Body of pancreas (tissue), 4 donors: ENCODE results near the gene CDH7.

ENCODE experiments used
- CTCF ChIP-seq, 7 experiments: fragments of 450-650 bp in 4 of 7; fragments of 200-600 bp in 3 of 7; sonication (generic) in 3 of 7; IDR thresholded peaks; one replicate each; pipeline ENCODE4 v1.5.1; 2016 to 2019; ENCODE audit warnings: antibody characterized with exemption in 7 of 7
- POLR2A ChIP-seq, 3 donors: fragments of 450-650 bp; IDR thresholded peaks; one replicate each; pipeline ENCODE4 v1.6.1; 2016; ENCODE audit warnings: antibody characterized with exemption in 3 of 3, mild to moderate bottlenecking in 2 of 3

- TF ChIP-seq CTCF (IDR thresholded peaks at IDR 0.05) (peak in 2 of 7 experiments; percentile 7 to 9), POLR2A (IDR thresholded peaks at IDR 0.05) (no peak)
Observed at GRCh38 chr18:65753520-65753919, 2.7 kb downstream of the CDH7 start.
